ENCODE results near the gene TSPAN11.

TSPAN11 gene

GRCh38 chr12:30994274-30994673 is 67.7 kb downstream of the TSPAN11 start:
- DNase-seq (ENCODE audit: insufficient read length, low spot score), result no peak
- no peak for FAIRE-seq
- TF ChIP-seq CTCF (IDR thresholded peaks at IDR 0.05; ENCODE audit: insufficient read depth, missing control alignments), result no peak

GRCh38 chr12:30996255-30996654 is 69.7 kb downstream of the TSPAN11 start:
- TF ChIP-seq CTCF (IDR thresholded peaks at IDR 0.05; ENCODE audit: insufficient read depth, missing control alignments), result no peak
- DNase-seq (ENCODE audit: insufficient read length, low spot score), result no peak
- FAIRE-seq, result no peak

DNA sequence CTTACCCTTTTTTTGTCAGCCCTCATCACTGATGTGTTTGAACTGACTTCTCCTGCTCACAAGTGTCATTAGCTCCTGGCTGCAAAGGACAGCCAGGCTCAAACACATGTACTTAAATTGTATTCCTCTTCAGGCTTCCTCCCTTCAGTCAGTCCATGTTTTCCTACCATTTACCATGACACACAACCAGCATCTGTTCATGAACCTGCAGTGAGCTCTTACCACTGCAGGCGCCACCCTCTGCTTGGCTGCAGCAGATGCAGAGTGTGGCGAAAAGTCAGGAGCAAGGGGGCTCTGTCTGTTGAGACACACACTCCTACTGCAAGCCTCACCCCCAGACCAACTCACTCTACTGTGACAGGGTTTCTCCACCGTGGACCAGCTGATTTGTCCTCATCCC is 70.2 kb downstream of the TSPAN11 start:
- DNase-seq (ENCODE audit: insufficient read length, low spot score) (no peak), FAIRE-seq (no peak)
- no peak for TF ChIP-seq CTCF (IDR thresholded peaks at IDR 0.05; ENCODE audit: insufficient read depth, missing control alignments)

DNA sequence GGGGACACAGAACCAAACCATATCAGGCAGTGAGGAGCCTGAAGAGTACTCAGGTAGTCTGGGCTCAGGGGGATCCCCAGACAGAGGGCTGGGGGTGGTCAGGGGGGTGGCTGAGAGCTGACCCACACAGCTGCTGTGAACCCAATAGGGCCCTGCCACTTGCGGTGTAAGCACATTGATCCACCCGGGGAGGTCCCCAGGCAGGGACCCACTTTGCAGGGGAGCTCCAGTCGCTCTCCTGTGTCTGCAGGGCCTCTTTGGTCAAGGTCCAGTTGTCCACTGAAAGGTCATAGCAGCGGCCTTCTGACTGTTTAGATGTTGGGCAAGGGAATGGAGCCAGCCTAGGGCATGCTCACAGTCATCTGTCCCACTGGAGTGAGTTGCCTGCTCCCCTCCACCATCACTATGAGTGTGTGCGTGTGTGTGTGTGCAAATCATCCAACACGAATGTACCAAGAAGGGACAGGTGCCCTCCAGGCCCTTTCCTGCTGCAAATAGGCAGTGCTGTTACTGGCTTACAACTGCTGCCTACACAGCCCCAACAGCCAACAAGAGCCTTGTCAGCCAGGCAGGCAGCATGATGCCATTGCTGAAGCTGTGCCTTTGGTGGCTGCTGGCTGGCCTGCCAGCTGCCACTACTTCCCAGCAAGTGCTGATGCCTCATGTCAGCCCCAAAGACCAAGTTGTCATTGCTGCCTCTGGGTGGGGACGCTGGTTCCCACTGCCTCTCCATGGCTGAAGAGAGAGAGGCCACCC is 71.3 kb downstream of the TSPAN11 start:
- no peak for TF ChIP-seq CTCF (IDR thresholded peaks at IDR 0.05; ENCODE audit: insufficient read depth, missing control alignments)
- DNase-seq (ENCODE audit: insufficient read length, low spot score) (no peak), FAIRE-seq (no peak)

- TF ChIP-seq CTCF (IDR thresholded peaks at IDR 0.05; ENCODE audit: insufficient read depth, missing control alignments), result no peak
- FAIRE-seq, result no peak
- no peak for DNase-seq (ENCODE audit: insufficient read length, low spot score)
Observed at GRCh38 chr12:30999011-30999410, 72.5 kb downstream of the TSPAN11 start.

- DNase-seq (ENCODE audit: insufficient read length, low spot score) (no peak), FAIRE-seq (no peak)
Observed at GRCh38 chr12:30999723-31000122, 73.2 kb downstream of the TSPAN11 start.

More at GRCh38 chr12:30999723-31000122, 73.2 kb downstream of the TSPAN11 start:
- no peak for TF ChIP-seq CTCF (IDR thresholded peaks at IDR 0.05; ENCODE audit: insufficient read depth, missing control alignments)
